Measurements from ENCODE around the gene AKT3. TPM values are rescaled to one million over a fixed set of nuclear protein-coding genes. Genes with fewer than 3 reads are reported as not detected.
"Not testable (repeated sequence)": the region's sequence is repeated elsewhere in the genome, so short reads cannot be mapped to it uniquely, and the experiment has no call there.

AKT3 gene
- total and polyA plus RNA-seq, 2 of the 8 experiments (the other 6 are each of a cell fraction or from before 2014, with no cell fraction given): 6.0 to 36.4 TPM

DNA sequence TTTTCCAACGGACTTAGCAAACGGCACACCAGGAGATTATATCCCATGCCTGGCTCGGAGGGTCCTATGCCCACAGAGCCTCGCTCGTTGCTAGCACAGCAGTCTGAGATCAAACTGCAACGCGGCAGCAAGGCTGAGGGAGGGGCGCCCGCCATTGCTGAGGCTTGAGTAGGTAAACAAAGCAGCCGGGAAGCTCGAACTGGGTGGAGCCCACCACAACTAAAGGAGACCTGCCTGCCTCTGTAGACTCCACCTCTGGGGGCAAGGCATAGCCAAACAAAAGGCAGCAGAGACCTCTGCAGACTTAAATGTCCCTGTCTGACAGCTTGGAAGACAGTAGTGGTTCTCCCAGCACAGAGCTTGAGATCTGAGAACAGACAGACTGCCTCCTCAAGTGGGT is 42.7 kb downstream of the AKT3 start:
- H3K23me2 ChIP-seq (ENCODE audit: low read depth, low read length); H3K4me1 ChIP-seq (replicated peaks in 1 of 4; ENCODE audit: control insufficient read depth in 3 of 4, insufficient read depth in 4 of 4, low read length in 3 of 4); H3K27me3 ChIP-seq (replicated peaks in 1 of 4; ENCODE audit: control insufficient read depth in 3 of 4, extremely low read depth in 1 of 4, insufficient read depth in 3 of 4, low read length in 3 of 4); H4K8ac ChIP-seq (ENCODE audit: extremely low read depth, insufficient read depth, low read length); H2BK20ac ChIP-seq (ENCODE audit: low read length); H2AFZ ChIP-seq (ENCODE audit: low read length); H3K23ac ChIP-seq (ENCODE audit: insufficient read length); DNase-seq (ENCODE audit: low read depth in 1 of 2, low spot score in 2 of 2); H3K9ac ChIP-seq (replicated peaks in 1 of 4; ENCODE audit: extremely low read depth in 1 of 4, low read depth in 3 of 4, low read length in 3 of 4); H2BK120ac ChIP-seq (replicated peaks; ENCODE audit: low read depth, low read length); H3K27ac ChIP-seq (ENCODE audit: low read depth, low read length); H3K56ac ChIP-seq (replicated peaks; ENCODE audit: insufficient read length, low read depth, low read length); H2BK12ac ChIP-seq (ENCODE audit: low read depth, low read length); H3K14ac ChIP-seq (ENCODE audit: insufficient read length); H4K5ac ChIP-seq (ENCODE audit: insufficient read length, low read depth, low read length); H2BK5ac ChIP-seq (ENCODE audit: low read depth, low read length); H3K4ac ChIP-seq (replicated peaks; ENCODE audit: insufficient read length, low read depth, low read length); H4K91ac ChIP-seq (replicated peaks; ENCODE audit: insufficient read length, low read length); H3K36me3 ChIP-seq (ENCODE audit: control insufficient read depth in 2 of 4, insufficient read depth in 4 of 4, low read length in 3 of 4); H3K18ac ChIP-seq (ENCODE audit: extremely low read depth, low read length); H3K79me1 ChIP-seq (ENCODE audit: low read depth, low read length); FAIRE-seq; H4K20me1 ChIP-seq (replicated peaks in 1 of 2; ENCODE audit: control insufficient read depth in 1 of 2, insufficient read depth in 2 of 2, low read length in 2 of 2); H3K79me2 ChIP-seq (ENCODE audit: control insufficient read depth in 1 of 2, insufficient read depth in 2 of 2, low read length in 2 of 2); H3K4me3 ChIP-seq (ENCODE audit: extremely low read depth in 1 of 4, insufficient read depth in 2 of 4, low read depth in 3 of 4, low read length in 4 of 4); POLR2A ChIA-PET (ENCODE audit: partially characterized antibody); H2AK5ac ChIP-seq (ENCODE audit: low read depth, low read length); H3K4me2 ChIP-seq (ENCODE audit: insufficient read depth in 1 of 2, low read depth in 2 of 2, low read length in 2 of 2); H2BK15ac ChIP-seq (ENCODE audit: low read length): not testable (repeated sequence)
- 95% methylated on average over 9 of the region's 11 CpGs; no CpG with 5 or more reads in 1 of the 2 experiments for WGBS, 2 experiments (ENCODE audit: extremely low coverage in 1 of 2, insufficient coverage in 1 of 2, insufficient read length in 1 of 2, insufficient replicate concordance in 2 of 2, low coverage in 1 of 2, low lambda C conversion rate in 2 of 2, missing lambda C conversion rate in 1 of 2)
- CTCF ChIA-PET (ENCODE audit: partially characterized antibody): interaction anchor here (1.2 kb wide), 1 partner anchor 148 kb away, joined by 3 read pairs; no protein-coding TSS in a partner anchor
- peaks cover 12% of the 10 kb centered on the region in 2 experiments; a peak in 3 of 4 replicates for H3K9me3 ChIP-seq (ENCODE audit: insufficient read depth in 2 of 2, low read depth in 1 of 2, low read length in 1 of 2)

Measured in H1 (cell line).